ENCODE results near the gene CELF4.

Gene CELF4

GRCh38 chr18:37297106-37297505 lies 268.5 kb downstream of the CELF4 start:
- H3K27me3 ChIP-seq (ENCODE audit: control insufficient read depth, insufficient read depth, low read length), result peaks cover 10% of the 10 kb centered on the region; the same call in 1 of the 2 replicates
- H3K4me1 ChIP-seq (ENCODE audit: control insufficient read depth, insufficient read depth, low read length), result peaks cover 3% of the 10 kb centered on the region; the same call in 1 of the 2 replicates
- no peak overlapping the region for H3K27ac ChIP-seq (ENCODE audit: low read depth, low read length)
- H3K9me3 ChIP-seq (ENCODE audit: control insufficient read depth, insufficient read depth, low read depth, low read length), result no peaks in the 10 kb centered on the region
- H3K4me3 ChIP-seq (ENCODE audit: low read depth, low read length), result no peak overlapping the region
- H3K9ac ChIP-seq (ENCODE audit: low read length), result no peak overlapping the region
- no peaks in the 10 kb centered on the region for H3K36me3 ChIP-seq (ENCODE audit: control insufficient read depth, insufficient read depth, low read length)

GRCh38 chr18:37294951-37295350 lies 270.6 kb downstream of the CELF4 start:
- Histone ChIP-seq H3K4me3 (ENCODE audit: low read depth, low read length) (no peak overlapping the region), H3K9me3 (ENCODE audit: control insufficient read depth, insufficient read depth, low read depth, low read length) (no peaks in the 10 kb centered on the region), H3K36me3 (ENCODE audit: control insufficient read depth, insufficient read depth, low read length) (no peaks in the 10 kb centered on the region), H3K27ac (ENCODE audit: low read depth, low read length) (no peak overlapping the region), H3K4me1 (ENCODE audit: control insufficient read depth, insufficient read depth, low read length) (peaks cover 3% of the 10 kb centered on the region; the same call in 1 of the 2 replicates), H3K9ac (ENCODE audit: low read length) (no peak overlapping the region), H3K27me3 (ENCODE audit: control insufficient read depth, insufficient read depth, low read length) (no peaks in the 10 kb centered on the region)

- Histone ChIP-seq H3K9me3 (ENCODE audit: control insufficient read depth, insufficient read depth, low read depth, low read length) (no peaks in the 10 kb centered on the region), H3K27me3 (ENCODE audit: control insufficient read depth, insufficient read depth, low read length) (no peaks in the 10 kb centered on the region), H3K9ac (ENCODE audit: low read length) (no peak overlapping the region), H3K4me3 (ENCODE audit: low read depth, low read length) (no peak overlapping the region), H3K27ac (ENCODE audit: low read depth, low read length) (no peak overlapping the region), H3K4me1 (ENCODE audit: control insufficient read depth, insufficient read depth, low read length) (no peaks in the 10 kb centered on the region), H3K36me3 (ENCODE audit: control insufficient read depth, insufficient read depth, low read length) (no peaks in the 10 kb centered on the region)
These were observed 272.2 kb downstream of the CELF4 start for GRCh38 chr18:37293359-37293758.

- Histone ChIP-seq H3K27me3 (ENCODE audit: control insufficient read depth, insufficient read depth, low read length) (no peaks in the 10 kb centered on the region), H3K4me3 (ENCODE audit: low read depth, low read length) (no peak overlapping the region), H3K9ac (ENCODE audit: low read length) (no peak overlapping the region), H3K9me3 (ENCODE audit: control insufficient read depth, insufficient read depth, low read depth, low read length) (no peaks in the 10 kb centered on the region), H3K4me1 (ENCODE audit: control insufficient read depth, insufficient read depth, low read length) (no peaks in the 10 kb centered on the region), H3K27ac (ENCODE audit: low read depth, low read length) (no peak overlapping the region), H3K36me3 (ENCODE audit: control insufficient read depth, insufficient read depth, low read length) (no peaks in the 10 kb centered on the region)
These were observed 276.2 kb downstream of the CELF4 start for GRCh38 chr18:37289423-37289822.

- no peaks in the 10 kb centered on the region for H3K9me3 ChIP-seq (ENCODE audit: control insufficient read depth, insufficient read depth, low read depth, low read length)
- no peak overlapping the region for H3K9ac ChIP-seq (ENCODE audit: low read length)
- H3K4me1 ChIP-seq (ENCODE audit: control insufficient read depth, insufficient read depth, low read length), result no peaks in the 10 kb centered on the region
- no peaks in the 10 kb centered on the region for H3K36me3 ChIP-seq (ENCODE audit: control insufficient read depth, insufficient read depth, low read length)
- no peaks in the 10 kb centered on the region; the same call in 1 of the 2 replicates for H3K27me3 ChIP-seq (ENCODE audit: control insufficient read depth, insufficient read depth, low read length)
- H3K27ac ChIP-seq (ENCODE audit: low read depth, low read length), result no peak overlapping the region
- no peak overlapping the region for H3K4me3 ChIP-seq (ENCODE audit: low read depth, low read length)
These were observed 278.0 kb downstream of the CELF4 start for GRCh38 chr18:37287601-37288000.

GRCh38 chr18:37286801-37287200 lies 278.8 kb downstream of the CELF4 start:
- Histone ChIP-seq H3K4me3 (ENCODE audit: low read depth, low read length) (no peak overlapping the region), H3K9ac (ENCODE audit: low read length) (no peak overlapping the region), H3K36me3 (ENCODE audit: control insufficient read depth, insufficient read depth, low read length) (no peaks in the 10 kb centered on the region), H3K27ac (ENCODE audit: low read depth, low read length) (no peak overlapping the region), H3K9me3 (ENCODE audit: control insufficient read depth, insufficient read depth, low read depth, low read length) (no peaks in the 10 kb centered on the region), H3K27me3 (ENCODE audit: control insufficient read depth, insufficient read depth, low read length) (no peaks in the 10 kb centered on the region; the same call in 1 of the 2 replicates), H3K4me1 (ENCODE audit: control insufficient read depth, insufficient read depth, low read length) (no peaks in the 10 kb centered on the region)

- no peaks in the 10 kb centered on the region for H3K9me3 ChIP-seq (ENCODE audit: control insufficient read depth, insufficient read depth, low read depth, low read length)
- no peak overlapping the region for H3K9ac ChIP-seq (ENCODE audit: low read length)
- no peaks in the 10 kb centered on the region for H3K36me3 ChIP-seq (ENCODE audit: control insufficient read depth, insufficient read depth, low read length)
These were observed 279.8 kb downstream of the CELF4 start for GRCh38 chr18:37285825-37286224.

GRCh38 chr18:37284260-37284659 lies 281.3 kb downstream of the CELF4 start:
- Histone ChIP-seq H3K4me1 (ENCODE audit: control insufficient read depth, insufficient read depth, low read length) (no peaks in the 10 kb centered on the region), H3K36me3 (ENCODE audit: control insufficient read depth, insufficient read depth, low read length) (no peaks in the 10 kb centered on the region), H3K27me3 (ENCODE audit: control insufficient read depth, insufficient read depth, low read length) (peaks cover 12% of the 10 kb centered on the region), H3K27ac (ENCODE audit: low read depth, low read length) (no peak overlapping the region), H3K9me3 (ENCODE audit: control insufficient read depth, insufficient read depth, low read depth, low read length) (no peaks in the 10 kb centered on the region), H3K9ac (ENCODE audit: low read length) (no peak overlapping the region), H3K4me3 (ENCODE audit: low read depth, low read length) (no peak overlapping the region)

More at GRCh38 chr18:37285825-37286224, 279.8 kb downstream of the CELF4 start:
- H3K4me1 ChIP-seq (ENCODE audit: control insufficient read depth, insufficient read depth, low read length), result no peaks in the 10 kb centered on the region
- no peak overlapping the region for H3K27ac ChIP-seq (ENCODE audit: low read depth, low read length)
- H3K4me3 ChIP-seq (ENCODE audit: low read depth, low read length), result no peak overlapping the region
- peaks cover 4% of the 10 kb centered on the region; the same call in 1 of the 2 replicates for H3K27me3 ChIP-seq (ENCODE audit: control insufficient read depth, insufficient read depth, low read length)

GRCh38 chr18:37282386-37283037 lies 283.1 kb downstream of the CELF4 start:
- Histone ChIP-seq H3K9me3 (ENCODE audit: control insufficient read depth, insufficient read depth, low read depth, low read length) (no peaks in the 10 kb centered on the region), H3K4me3 (ENCODE audit: low read depth, low read length) (no peak overlapping the region), H3K27me3 (ENCODE audit: control insufficient read depth, insufficient read depth, low read length) (peaks cover 16% of the 10 kb centered on the region), H3K36me3 (ENCODE audit: control insufficient read depth, insufficient read depth, low read length) (no peaks in the 10 kb centered on the region), H3K9ac (ENCODE audit: low read length) (no peak overlapping the region), H3K4me1 (ENCODE audit: control insufficient read depth, insufficient read depth, low read length) (no peaks in the 10 kb centered on the region), H3K27ac (ENCODE audit: low read depth, low read length) (no peak overlapping the region)

GRCh38 chr18:37280701-37281393 lies 284.8 kb downstream of the CELF4 start:
- H3K9me3 ChIP-seq (ENCODE audit: control insufficient read depth, insufficient read depth, low read depth, low read length), result no peaks in the 10 kb centered on the region
- H3K27ac ChIP-seq (ENCODE audit: low read depth, low read length), result no peak overlapping the region
- no peak overlapping the region for H3K4me3 ChIP-seq (ENCODE audit: low read depth, low read length)
- H3K36me3 ChIP-seq (ENCODE audit: control insufficient read depth, insufficient read depth, low read length), result no peaks in the 10 kb centered on the region
- H3K9ac ChIP-seq (ENCODE audit: low read length), result no peak overlapping the region
- H3K4me1 ChIP-seq (ENCODE audit: control insufficient read depth, insufficient read depth, low read length), result no peaks in the 10 kb centered on the region
- H3K27me3 ChIP-seq (ENCODE audit: control insufficient read depth, insufficient read depth, low read length), result peaks cover 27% of the 10 kb centered on the region

- Histone ChIP-seq H3K9ac (ENCODE audit: low read length) (no peak overlapping the region), H3K36me3 (ENCODE audit: control insufficient read depth, insufficient read depth, low read length) (no peaks in the 10 kb centered on the region), H3K27me3 (ENCODE audit: control insufficient read depth, insufficient read depth, low read length) (peaks cover 52% of the 10 kb centered on the region), H3K27ac (ENCODE audit: low read depth, low read length) (no peak overlapping the region), H3K4me1 (ENCODE audit: control insufficient read depth, insufficient read depth, low read length) (no peaks in the 10 kb centered on the region), H3K9me3 (ENCODE audit: control insufficient read depth, insufficient read depth, low read depth, low read length) (no peaks in the 10 kb centered on the region), H3K4me3 (ENCODE audit: low read depth, low read length) (no peak overlapping the region)
These were observed 287.8 kb downstream of the CELF4 start for GRCh38 chr18:37277804-37278203.

All from HUES6 (cell line).